Immature natural killer cell (primary cell): ENCODE data around the gene DEFB132. TPM values are rescaled to one million over a fixed set of nuclear protein-coding genes. Genes with fewer than 3 reads are reported as not detected.
"Not testable (repeated sequence)": the region's sequence is repeated elsewhere in the genome, so short reads cannot be mapped to it uniquely, and the experiment has no call there.

Experiments used
- DNase-seq, 3 donors: peaks; one replicate each; pipeline ENCODE4 v3.0.0; 2022; ENCODE audit warnings: mixed read lengths in 1 of 3
- H3K27ac Mint-ChIP-seq, 6 donors: one replicate each; pipeline ENCODE4 v1.8.0; 2020; ENCODE audit warnings: mixed read lengths in 6 of 6, mild to moderate bottlenecking in 5 of 6, inconsistent platforms in 4 of 6, moderate library complexity in 3 of 6
- H3K27me3 Mint-ChIP-seq, 3 donors: one replicate each; pipeline ENCODE4 v1.8.0; 2020 to 2021; ENCODE audit warnings: low read depth in 3 of 3, mild to moderate bottlenecking in 3 of 3, mixed read lengths in 3 of 3, moderate library complexity in 3 of 3, inconsistent platforms in 1 of 3
- H3K36me3 Mint-ChIP-seq, 3 donors: one replicate each; pipeline ENCODE4 v1.8.0; 2020; ENCODE audit warnings: mixed read lengths in 3 of 3, inconsistent platforms in 2 of 3, mild to moderate bottlenecking in 2 of 3
- H3K4me1 Mint-ChIP-seq, 2 donors: one replicate each; pipeline ENCODE4 v1.8.0; 2020; ENCODE audit warnings: inconsistent platforms in 2 of 2, mild to moderate bottlenecking in 2 of 2, mixed read lengths in 2 of 2, moderate library complexity in 1 of 2
- H3K4me3 Mint-ChIP-seq, 5 donors: one replicate each; pipeline ENCODE4 v1.8.0; 2020; ENCODE audit warnings: mild to moderate bottlenecking in 5 of 5, mixed read lengths in 5 of 5, inconsistent platforms in 3 of 5, moderate library complexity in 3 of 5
- H3K9me3 Mint-ChIP-seq, 6 donors: one replicate each; pipeline ENCODE4 v1.8.0; 2020; ENCODE audit warnings: mild to moderate bottlenecking in 6 of 6, mixed read lengths in 6 of 6, inconsistent platforms in 4 of 6, moderate library complexity in 3 of 6
- polyA plus RNA-seq, 3 donors: library from polyadenylated mRNA; unstranded; fragments of 300-500 nt; fragmentation: Illumina TruSeq; gene quantifications; one replicate each; pipeline ENCODE4 v1.2.3, GENCODE V29; 2021

DEFB132 gene
- polyA plus RNA-seq, result not detected

DNA sequence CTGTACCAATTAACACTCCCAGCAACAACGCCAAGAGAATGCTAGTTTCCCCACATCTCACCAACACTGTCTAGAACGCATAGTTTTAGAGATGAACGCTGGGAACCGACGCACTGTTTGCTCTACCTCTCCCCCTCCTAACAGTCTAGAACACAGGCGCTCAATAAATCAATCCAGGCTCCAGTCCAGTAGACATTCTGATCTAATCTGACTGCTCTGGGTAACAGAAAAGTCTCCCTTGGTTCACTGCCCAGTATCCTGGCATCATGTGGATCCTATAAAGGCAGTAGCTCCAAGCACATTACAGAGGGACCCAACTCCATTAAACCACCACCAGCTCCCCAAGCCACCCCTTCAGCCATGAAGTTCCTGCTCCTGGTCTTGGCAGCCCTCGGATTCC lies at the start of gene DEFB132:
TSS of gene DEFB132 (plus strand) at position 306 of the 400 bp plus-strand sequence. CDS start at position 361, 55 bp downstream.
- Mint-ChIP-seq H3K4me1 (no peaks in the 10 kb centered on the region), H3K27me3 (peaks cover 1 to 4% (median 2%) of the 10 kb centered on the region in 3 donors), H3K4me3 (no peak within 1 kb of the TSS), H3K36me3 (no peaks in the 10 kb centered on the region), H3K9me3 (no peaks in the 10 kb centered on the region), H3K27ac (no peak within 1 kb of the TSS)
- no peak for DNase-seq

DNA sequence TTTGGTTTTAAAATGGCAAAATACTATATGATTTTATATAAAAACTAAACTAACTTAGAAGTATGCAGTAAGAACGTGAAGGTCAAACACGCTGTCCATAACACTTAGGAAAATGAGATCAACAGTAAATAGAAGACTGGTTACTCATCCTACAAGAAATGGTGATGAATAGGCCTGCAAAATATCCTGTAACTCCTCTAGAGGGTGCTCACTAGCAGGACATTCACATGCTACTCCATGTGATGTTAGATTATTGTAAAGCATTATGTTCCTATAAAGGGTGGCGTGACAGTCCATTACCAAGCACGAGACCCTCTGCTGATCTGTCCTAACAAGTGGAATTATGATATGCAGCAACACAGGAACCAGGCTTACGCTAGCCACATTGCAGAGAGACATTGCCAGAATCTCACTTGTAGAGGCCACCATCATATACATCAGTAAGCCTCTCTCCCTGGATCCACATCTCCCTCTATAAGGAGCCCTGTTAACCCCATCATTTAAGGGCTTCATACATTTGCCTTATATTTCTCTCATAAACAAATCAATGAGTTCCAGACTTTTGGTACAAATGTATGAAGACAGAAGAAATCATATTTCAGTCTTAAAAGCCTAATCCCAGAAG lies 48.5 kb upstream of the DEFB132 start:
- Mint-ChIP-seq H3K9me3 (no peaks in the 10 kb centered on the region), H3K4me3 (no peak overlapping the region), H3K4me1 (no peaks in the 10 kb centered on the region), H3K27ac (no peak overlapping the region), H3K36me3 (no peaks in the 10 kb centered on the region), H3K27me3 (peaks cover 0 to 10% (median 4%) of the 10 kb centered on the region in 3 donors)
- DNase-seq, result peak; percentile 12 to 31 (median 30)

- peaks cover 0 to 4% (median 4%) of the 10 kb centered on the region in 3 donors for H3K27me3 Mint-ChIP-seq
- H3K9me3 Mint-ChIP-seq, result no peaks in the 10 kb centered on the region
- H3K36me3 Mint-ChIP-seq, result no peaks in the 10 kb centered on the region
- no peak overlapping the region for H3K27ac Mint-ChIP-seq
- no peak for DNase-seq
- H3K4me3 Mint-ChIP-seq, result no peak overlapping the region
- H3K4me1 Mint-ChIP-seq, result no peaks in the 10 kb centered on the region
Observed at GRCh38 chr20:210809-211502, 46.6 kb upstream of the DEFB132 start.

DNA sequence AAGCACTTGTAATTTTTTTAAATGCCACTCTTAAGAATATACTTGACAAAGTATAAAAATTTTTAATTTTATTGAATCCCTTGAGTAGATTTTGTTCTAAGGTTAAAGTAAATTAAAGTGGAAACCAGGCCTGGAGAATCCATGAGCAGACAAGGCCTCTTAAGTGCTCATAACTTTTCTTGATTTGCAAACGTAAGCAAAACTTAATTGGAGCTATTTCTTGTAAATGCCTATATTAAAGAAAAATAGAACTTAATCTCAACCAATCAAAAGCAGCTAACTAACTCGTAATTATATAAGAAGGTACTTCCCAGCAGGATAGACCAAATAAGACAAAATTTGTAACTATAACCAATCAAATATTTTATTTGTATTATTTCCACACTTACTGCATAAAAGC lies 43.1 kb upstream of the DEFB132 start:
- Mint-ChIP-seq H3K4me1 (no peaks in the 10 kb centered on the region), H3K27me3 (peaks cover 0 to 9% (median 7%) of the 10 kb centered on the region in 3 donors), H3K36me3 (no peaks in the 10 kb centered on the region), H3K27ac (no peak overlapping the region), H3K9me3 (no peaks in the 10 kb centered on the region), H3K4me3 (no peak overlapping the region)
- no peak for DNase-seq

GRCh38 chr20:215796-216195 lies 41.7 kb upstream of the DEFB132 start:
- Mint-ChIP-seq H3K27ac (no peak overlapping the region), H3K36me3 (no peaks in the 10 kb centered on the region), H3K4me3 (no peak overlapping the region), H3K4me1 (no peaks in the 10 kb centered on the region), H3K27me3 (peaks cover 4 to 20% (median 10%) of the 10 kb centered on the region in 3 donors), H3K9me3 (no peaks in the 10 kb centered on the region)
- no peak for DNase-seq

GRCh38 chr20:217266-217665 lies 40.3 kb upstream of the DEFB132 start:
- Mint-ChIP-seq H3K4me1 (no peaks in the 10 kb centered on the region), H3K9me3 (no peaks in the 10 kb centered on the region), H3K4me3 (no peak overlapping the region), H3K36me3 (no peaks in the 10 kb centered on the region), H3K27me3 (peaks cover 7 to 20% (median 13%) of the 10 kb centered on the region in 3 donors), H3K27ac (no peak overlapping the region)
- no peak for DNase-seq

DNA sequence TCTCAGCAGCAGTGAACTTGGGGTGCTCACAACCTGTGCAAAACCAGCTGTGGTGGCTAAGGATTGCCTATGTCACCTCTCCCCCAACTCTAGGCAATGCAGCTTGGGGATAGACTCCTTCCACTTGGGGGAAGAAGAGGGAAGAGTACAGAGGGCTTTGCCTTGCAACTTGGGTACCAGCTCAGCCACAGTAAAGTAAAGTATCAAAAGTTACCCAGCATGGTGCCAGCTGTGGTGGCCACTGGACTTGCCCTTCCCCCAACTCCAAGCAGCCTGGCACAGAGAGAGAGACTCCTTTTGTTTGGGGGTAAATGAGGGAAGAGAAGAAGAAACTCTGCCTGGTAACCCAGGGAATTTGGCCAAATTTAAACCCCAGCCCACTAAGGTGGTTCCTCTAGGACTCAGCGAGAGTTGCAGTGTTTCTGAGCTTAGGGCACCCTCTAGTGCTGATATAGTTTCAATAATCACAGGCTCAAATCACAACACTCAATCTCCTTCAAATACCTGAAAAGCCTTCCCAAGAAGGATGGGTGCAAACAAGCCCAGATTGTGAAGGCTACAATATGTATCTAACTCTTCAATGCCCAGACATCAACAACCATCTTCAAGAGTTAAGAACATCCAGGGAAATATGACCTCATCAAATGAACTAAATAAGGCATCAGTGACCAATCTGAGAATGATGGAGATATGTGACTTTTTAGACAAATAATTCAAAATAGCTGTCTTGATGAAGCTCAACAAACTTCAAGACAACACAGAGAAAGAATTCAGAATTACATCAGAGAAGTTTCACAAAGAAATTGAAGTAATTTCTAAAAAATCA lies 38.0 kb upstream of the DEFB132 start:
- no peak overlapping the region for H3K4me3 Mint-ChIP-seq
- no peak for DNase-seq
- no peaks in the 10 kb centered on the region for H3K36me3 Mint-ChIP-seq
- H3K27me3 Mint-ChIP-seq, result peaks cover 7 to 24% (median 9%) of the 10 kb centered on the region in 3 donors
- H3K27ac Mint-ChIP-seq, result no peak overlapping the region
- no peaks in the 10 kb centered on the region for H3K4me1 Mint-ChIP-seq
- H3K9me3 Mint-ChIP-seq, result no peaks in the 10 kb centered on the region

DNA sequence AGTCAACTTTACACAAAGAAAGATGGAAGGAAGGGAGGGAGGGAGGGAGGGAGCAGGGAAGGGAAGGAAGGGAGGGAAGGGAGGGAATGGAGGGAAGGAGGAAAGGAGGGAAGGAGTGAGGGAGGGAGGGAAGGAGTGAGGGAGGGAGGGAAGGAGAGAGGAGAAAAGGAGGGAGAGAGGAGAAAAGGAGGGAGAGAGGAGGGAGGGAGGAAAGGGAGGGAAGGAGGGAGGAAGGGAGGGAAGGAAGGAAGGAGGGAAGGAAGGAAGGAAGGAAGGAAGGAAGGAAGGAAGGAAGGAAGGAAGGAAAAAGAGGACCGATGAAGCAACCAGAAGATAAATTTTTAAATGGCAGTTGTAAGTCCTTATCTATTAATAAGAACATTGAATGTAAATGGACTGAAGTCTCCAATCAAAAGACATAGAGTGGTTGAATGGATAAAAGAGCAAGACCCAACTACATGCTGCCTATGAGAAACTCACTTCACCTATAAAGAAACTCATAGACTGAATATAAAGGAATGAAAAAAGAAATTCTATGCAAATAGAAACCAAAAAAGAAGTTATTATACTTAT lies 36.2 kb upstream of the DEFB132 start:
- Mint-ChIP-seq H3K36me3 (no peaks in the 10 kb centered on the region), H3K27ac (no peak overlapping the region), H3K9me3 (no peaks in the 10 kb centered on the region), H3K4me3 (no peak overlapping the region), H3K4me1 (no peaks in the 10 kb centered on the region), H3K27me3 (peaks cover 9 to 27% (median 11%) of the 10 kb centered on the region in 3 donors)
- DNase-seq, result no peak

- not testable (repeated sequence) for DNase-seq, H3K36me3 Mint-ChIP-seq, H3K27ac Mint-ChIP-seq, H3K9me3 Mint-ChIP-seq, H3K27me3 Mint-ChIP-seq, H3K4me3 Mint-ChIP-seq, H3K4me1 Mint-ChIP-seq
Observed at GRCh38 chr20:225879-226278, 31.6 kb upstream of the DEFB132 start.

- Mint-ChIP-seq H3K27ac (no peak within 1 kb of the TSS), H3K9me3 (no peaks in the 10 kb centered on the region), H3K4me1 (no peaks in the 10 kb centered on the region), H3K4me3 (no peak within 1 kb of the TSS), H3K36me3 (no peaks in the 10 kb centered on the region), H3K27me3 (peaks cover 1 to 8% (median 7%) of the 10 kb centered on the region in 3 donors)
- DNase-seq, result no peak
Observed at GRCh38 chr20:226958-227357, 30.6 kb upstream of the DEFB132 start, which contains the start of gene DEFB129. Gene DEFB129 (plus strand): TSS chr20:227258. CDS start chr20:227289, 31 bp downstream.

DNA sequence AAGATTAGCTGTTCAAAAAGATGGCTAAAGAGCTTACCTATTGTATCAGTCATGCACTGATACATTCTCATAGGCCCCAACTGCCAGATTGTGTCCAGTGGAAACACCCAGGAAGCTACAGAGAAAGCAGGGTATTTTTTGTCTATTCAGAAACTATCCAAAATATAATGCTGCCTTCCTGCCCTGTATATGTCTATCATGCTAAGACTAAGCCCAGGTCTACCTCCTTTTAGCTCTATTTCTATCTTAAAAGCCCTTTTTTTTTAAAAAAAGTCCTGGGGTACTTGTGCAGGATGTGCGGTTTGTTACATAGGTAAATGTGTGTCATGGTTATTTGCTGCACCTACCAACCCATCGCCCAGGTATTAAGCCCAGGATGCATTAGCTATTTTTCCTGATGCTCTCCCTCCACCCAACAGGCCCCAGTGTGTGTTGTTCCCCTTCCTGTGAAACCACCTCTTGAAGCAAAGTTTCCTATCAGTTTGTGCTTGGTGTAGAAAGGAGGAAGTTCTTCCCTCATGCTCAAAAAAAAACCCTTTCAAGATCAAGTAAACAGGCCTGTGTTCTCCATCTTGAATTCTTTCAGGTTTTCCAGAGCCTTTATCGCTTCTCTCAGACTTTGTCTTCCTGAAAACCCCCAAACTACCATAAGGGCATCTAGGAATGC lies 30.0 kb upstream of the DEFB132 start:
- DNase-seq, result no peak
- H3K36me3 Mint-ChIP-seq, result no peaks in the 10 kb centered on the region
- no peak overlapping the region for H3K4me3 Mint-ChIP-seq
- no peak overlapping the region for H3K27ac Mint-ChIP-seq
- H3K9me3 Mint-ChIP-seq, result no peaks in the 10 kb centered on the region
- peaks cover 1 to 8% (median 3%) of the 10 kb centered on the region in 3 donors for H3K27me3 Mint-ChIP-seq
- no peaks in the 10 kb centered on the region for H3K4me1 Mint-ChIP-seq

DNA sequence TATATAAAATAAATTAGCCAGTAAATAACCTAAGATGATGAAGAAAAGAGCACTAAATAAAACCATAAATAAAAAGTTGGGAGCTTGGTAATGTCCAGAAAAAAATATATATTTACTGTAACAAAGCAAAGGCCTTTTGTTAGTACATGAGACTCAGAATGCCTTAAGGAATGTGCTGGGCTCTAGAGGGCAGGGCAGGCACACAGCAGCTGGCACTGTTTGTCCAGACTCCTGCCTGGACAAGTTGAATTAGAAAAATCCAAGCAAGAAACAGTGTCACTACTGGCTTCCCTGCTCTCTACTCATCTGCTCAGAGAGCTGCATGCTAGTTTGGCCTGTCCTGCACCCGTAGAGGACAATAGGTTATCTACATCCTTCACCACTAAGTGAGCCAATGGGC lies 21.6 kb upstream of the DEFB132 start:
- Mint-ChIP-seq H3K4me1 (peaks cover 8 to 10% of the 10 kb centered on the region in 2 donors), H3K27me3 (peaks cover 0 to 3% (median 0%) of the 10 kb centered on the region in 3 donors), H3K27ac (no peak overlapping the region)

DNA sequence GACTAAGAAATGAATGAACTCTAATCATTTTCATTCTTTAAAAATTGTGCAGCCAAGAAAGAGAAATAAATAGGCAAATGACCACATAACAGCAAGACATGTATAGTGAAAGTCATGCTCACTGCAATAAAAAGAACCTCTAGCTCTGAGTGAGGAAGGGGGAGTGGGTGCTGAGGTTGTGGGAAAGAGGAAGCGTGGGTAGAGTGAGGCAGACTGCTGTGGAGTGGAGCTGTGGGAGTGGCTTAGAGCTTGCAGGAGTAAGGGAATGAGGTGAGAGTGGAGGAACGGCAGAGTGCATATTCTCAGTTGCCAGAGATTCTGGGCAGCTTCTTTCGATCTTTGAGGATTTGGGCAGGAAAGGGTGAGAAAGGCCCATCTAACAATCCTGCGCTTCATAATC lies 20.0 kb upstream of the DEFB132 start:
- H3K36me3 Mint-ChIP-seq, result no peaks in the 10 kb centered on the region
- peaks cover 8 to 10% of the 10 kb centered on the region in 2 donors for H3K4me1 Mint-ChIP-seq
- H3K9me3 Mint-ChIP-seq, result no peaks in the 10 kb centered on the region
- H3K27ac Mint-ChIP-seq, result peak overlapping the region in 2 of 6 donors; percentile 8 to 51
- H3K27me3 Mint-ChIP-seq, result peaks cover 0 to 3% (median 2%) of the 10 kb centered on the region in 3 donors
- peak in 1 of 3 donors; percentile 2 for DNase-seq
- peak overlapping the region; percentile 2 to 50 (median 3) for H3K4me3 Mint-ChIP-seq

More for the DNA sequence above, 21.6 kb upstream of the DEFB132 start:
- Mint-ChIP-seq H3K9me3 (no peaks in the 10 kb centered on the region), H3K36me3 (no peaks in the 10 kb centered on the region), H3K4me3 (no peak overlapping the region)
- DNase-seq, result no peak
